HUES48 (cell line): Measurements from ENCODE around the gene PPFIA1.
"Not testable (repeated sequence)": the region's sequence is repeated elsewhere in the genome, so short reads cannot be mapped to it uniquely, and the experiment has no call there.

Experiments used
- H3K27ac ChIP-seq: one replicate; pipeline ENCODE4 v1.7.0; 2013; ENCODE audit warnings: low read depth, low read length, inconsistent platforms
- H3K27me3 ChIP-seq: 2 replicates; pipeline ENCODE4 v1.6.1; 2013; ENCODE audit warnings: mild to moderate bottlenecking, low read length; ENCODE audit not compliant: control insufficient read depth, insufficient read depth
- H3K36me3 ChIP-seq: 2 replicates; pipeline ENCODE4 v1.6.1; 2013; ENCODE audit warnings: low read length; ENCODE audit not compliant: control insufficient read depth, insufficient read depth
- H3K4me1 ChIP-seq: 2 replicates; pipeline ENCODE4 v1.6.1; 2013; ENCODE audit warnings: mild to moderate bottlenecking, low read length; ENCODE audit not compliant: control insufficient read depth, insufficient read depth
- H3K4me3 ChIP-seq: 2 replicates; pipeline ENCODE4 v1.5.1; 2013; ENCODE audit warnings: mild to moderate bottlenecking, low read depth, low read length
- H3K9ac ChIP-seq: 2 replicates; pipeline ENCODE4 v1.6.1; 2013; ENCODE audit warnings: mild to moderate bottlenecking, low read depth, low read length, moderate library complexity
- H3K9me3 ChIP-seq: 2 replicates; pipeline ENCODE4 v1.6.1; 2013; ENCODE audit warnings: low read length; ENCODE audit not compliant: control insufficient read depth, insufficient read depth

PPFIA1 gene

GRCh38 chr11:70405679-70406395 is 135.3 kb downstream of the PPFIA1 start:
- Histone ChIP-seq H3K27ac (no peak overlapping the region), H3K9ac (no peak overlapping the region), H3K27me3 (no peaks in the 10 kb centered on the region), H3K4me1 (0 out of 2 replicates have a peak, but pooled peaks cover 4% of the 10 kb centered on the region), H3K36me3 (peaks cover 66% of the 10 kb centered on the region), H3K4me3 (no peak overlapping the region), H3K9me3 (no peaks in the 10 kb centered on the region)

- Histone ChIP-seq H3K4me1 (0 out of 2 replicates have a peak, but pooled peaks cover 4% of the 10 kb centered on the region), H3K9me3 (no peaks in the 10 kb centered on the region), H3K36me3 (peaks cover 78% of the 10 kb centered on the region), H3K27ac (no peak overlapping the region), H3K4me3 (no peak overlapping the region), H3K27me3 (no peaks in the 10 kb centered on the region), H3K9ac (no peak overlapping the region)
Observed at GRCh38 chr11:70407121-70407520, 136.6 kb downstream of the PPFIA1 start.

- peaks cover 80% of the 10 kb centered on the region for H3K36me3 ChIP-seq
- no peaks in the 10 kb centered on the region for H3K27me3 ChIP-seq
- no peak overlapping the region for H3K27ac ChIP-seq
- no peak overlapping the region for H3K4me3 ChIP-seq
- H3K9me3 ChIP-seq = no peaks in the 10 kb centered on the region
- no peaks in the 10 kb centered on the region for H3K4me1 ChIP-seq
- no peak overlapping the region for H3K9ac ChIP-seq
Observed at GRCh38 chr11:70407814-70408213, 137.3 kb downstream of the PPFIA1 start.

GRCh38 chr11:70408326-70408725 is 137.8 kb downstream of the PPFIA1 start:
- not testable (repeated sequence) for H3K9me3 ChIP-seq, H3K4me1 ChIP-seq, H3K9ac ChIP-seq, H3K4me3 ChIP-seq, H3K27me3 ChIP-seq, H3K27ac ChIP-seq
- H3K36me3 ChIP-seq = peaks cover 85% of the 10 kb centered on the region

GRCh38 chr11:70409437-70409836 is 138.9 kb downstream of the PPFIA1 start:
- Histone ChIP-seq H3K27me3 (no peaks in the 10 kb centered on the region), H3K4me1 (no peaks in the 10 kb centered on the region), H3K27ac (no peak overlapping the region), H3K4me3 (no peak overlapping the region), H3K9ac (no peak overlapping the region), H3K9me3 (no peaks in the 10 kb centered on the region), H3K36me3 (peaks cover 93% of the 10 kb centered on the region)

GRCh38 chr11:70409871-70410270 is 139.4 kb downstream of the PPFIA1 start:
- no peaks in the 10 kb centered on the region for H3K4me1 ChIP-seq
- H3K27ac ChIP-seq = no peak overlapping the region
- H3K9ac ChIP-seq = no peak overlapping the region
- H3K36me3 ChIP-seq = peaks cover 97% of the 10 kb centered on the region
- H3K4me3 ChIP-seq = no peak overlapping the region
- no peaks in the 10 kb centered on the region for H3K9me3 ChIP-seq
- no peaks in the 10 kb centered on the region for H3K27me3 ChIP-seq

- Histone ChIP-seq H3K27me3 (no peaks in the 10 kb centered on the region), H3K4me1 (no peaks in the 10 kb centered on the region), H3K27ac (no peak overlapping the region), H3K4me3 (no peak overlapping the region), H3K36me3 (peaks cover 97% of the 10 kb centered on the region), H3K9ac (no peak overlapping the region), H3K9me3 (no peaks in the 10 kb centered on the region)
Observed at GRCh38 chr11:70410276-70411205, 140.1 kb downstream of the PPFIA1 start.

- Histone ChIP-seq H3K27ac (no peak overlapping the region), H3K27me3 (no peaks in the 10 kb centered on the region), H3K36me3 (peaks cover 97% of the 10 kb centered on the region), H3K4me3 (no peak overlapping the region), H3K9me3 (no peaks in the 10 kb centered on the region), H3K9ac (no peak overlapping the region), H3K4me1 (no peaks in the 10 kb centered on the region)
Observed at GRCh38 chr11:70411713-70412452, 141.4 kb downstream of the PPFIA1 start.

GRCh38 chr11:70413151-70413550 is 142.7 kb downstream of the PPFIA1 start:
- H3K9me3 ChIP-seq = no peaks in the 10 kb centered on the region
- no peaks in the 10 kb centered on the region for H3K4me1 ChIP-seq
- H3K9ac ChIP-seq = no peak overlapping the region
- H3K36me3 ChIP-seq = peaks cover 97% of the 10 kb centered on the region
- H3K27ac ChIP-seq = no peak overlapping the region
- no peaks in the 10 kb centered on the region for H3K27me3 ChIP-seq
- H3K4me3 ChIP-seq = no peak overlapping the region

- Histone ChIP-seq H3K4me1 (no peaks in the 10 kb centered on the region), H3K27ac (no peak overlapping the region), H3K4me3 (no peak overlapping the region), H3K9me3 (no peaks in the 10 kb centered on the region), H3K9ac (no peak overlapping the region), H3K27me3 (no peaks in the 10 kb centered on the region), H3K36me3 (peaks cover 94% of the 10 kb centered on the region)
Observed at GRCh38 chr11:70414341-70415100, 144.0 kb downstream of the PPFIA1 start.
